ENCODE results near the gene PLAC8.

GRCh38 chr4:83138946-83139345 is 24.4 kb upstream of the PLAC8 start:
- TF ChIP-seq CTCF (IDR thresholded peaks at IDR 0.05) (no peak), POLR2A (IDR thresholded peaks at IDR 0.05) (no peak)
